A549 (cell line): Measurements from ENCODE around the gene NIBAN1. TPM values are rescaled to one million over a fixed set of nuclear protein-coding genes. Genes with fewer than 3 reads are reported as not detected.

Source experiments
- ATAC-seq, 2 experiments: fragments of 200-7000 bp in 1 of 2; fragments of >200 bp in 1 of 2; cut with Nextera tagmentation in 1 of 2; cut with Tn5 transposase in 1 of 2; 3 replicates each; pipeline versions ENCODE4 v1.8.0 to v1.9.1; 2018 to 2020; ENCODE audit warnings: mild to moderate bottlenecking in 1 of 2, moderate library complexity in 1 of 2
- CTCF ChIA-PET: fragments of 300-600 bp; sonication (Branson Sonifier 250); formaldehyde crosslinking; extraction: SDS; loops from one replicate; lab custom pipeline; 2021; ENCODE audit warnings: antibody characterized with exemption, inconsistent platforms; lab: Yijun Ruan, JAX
- POLR2A ChIA-PET: fragments of 350-600 bp; formaldehyde crosslinking; extraction: SDS; loops from one replicate; lab custom pipeline; 2021; ENCODE audit warnings: antibody characterized with exemption, inconsistent platforms; lab: Yijun Ruan, JAX
- DNase-seq, 2 experiments: peaks; one replicate each; pipeline versions ENCODE4 v3.0.0 to v3.0.0-alpha.2; 2011 to 2016; ENCODE audit warnings: low read depth in 1 of 2, low spot score in 1 of 2
- FAIRE-seq: peaks from 2 replicates; lab custom pipeline; 2011; peaks lifted over from hg19 to GRCh38; lab: Jason Lieb, UNC
- H3K27ac ChIP-seq, 2 experiments: fragments of >200 bp; sonication (Bioruptor Twin); formaldehyde crosslinking; 3 replicates each; pipeline ENCODE4 v1.5.1; 2016 to 2017
- H3K4me1 ChIP-seq: fragments of >200 bp; sonication (Bioruptor Twin); formaldehyde crosslinking; 3 replicates; pipeline ENCODE4 v1.6.1; 2016
- H3K4me2 ChIP-seq: fragments of >200 bp; sonication (Bioruptor Twin); formaldehyde crosslinking; 3 replicates; pipeline ENCODE4 v1.6.1; 2016
- H3K4me3 ChIP-seq: fragments of >200 bp; sonication (Bioruptor Twin); formaldehyde crosslinking; 3 replicates; pipeline ENCODE4 v1.5.1; 2016
- H3K9me3 ChIP-seq: fragments of >200 bp; sonication (Bioruptor Twin); formaldehyde crosslinking; 3 replicates; pipeline ENCODE4 v1.6.1; 2016
- BCL3 ChIP-seq: fragments of >200 bp; sonication (Bioruptor Twin); formaldehyde crosslinking; IDR thresholded peaks from 3 replicates; pipeline ENCODE4 v1.6.1; 2016
- CBX2 ChIP-seq: fragments of 200-600 bp; sonication (generic); IDR thresholded peaks from 2 replicates; pipeline ENCODE4 v1.6.1; 2016; ENCODE audit warnings: low read depth, mild to moderate bottlenecking, borderline replicate concordance
- CBX8 ChIP-seq: fragments of 200-600 bp; sonication (generic); IDR thresholded peaks from 2 replicates; pipeline ENCODE4 v1.6.1; 2016
- CHD4 ChIP-seq: fragments of 200-600 bp; sonication (generic); IDR thresholded peaks from 2 replicates; pipeline ENCODE4 v1.6.1; 2016; ENCODE audit warnings: antibody characterized with exemption, mild to moderate bottlenecking, borderline replicate concordance
- EHF ChIP-seq: fragments of 250-450 bp; sonication (Bioruptor Pico); IDR thresholded peaks from 2 replicates; pipeline ENCODE4 v1.5.0; 2020; ENCODE audit warnings: mild to moderate bottlenecking
- EHMT2 ChIP-seq: fragments of 200-600 bp; sonication (generic); IDR thresholded peaks from 2 replicates; pipeline ENCODE4 v1.6.1; 2016; ENCODE audit warnings: antibody characterized with exemption, low read depth, mild to moderate bottlenecking, moderate library complexity
- ESRRA ChIP-seq: fragments of 150-350 bp; IDR thresholded peaks from 2 replicates; pipeline ENCODE4 v1.6.1; 2014; ENCODE audit warnings: mild to moderate bottlenecking, low read length, borderline replicate concordance
- GATA3 ChIP-seq: IDR thresholded peaks from 2 replicates; pipeline ENCODE4 v1.6.1; 2012; ENCODE audit warnings: borderline replicate concordance
- HEYL ChIP-seq: fragments of 250-450 bp; sonication (Bioruptor Pico); IDR thresholded peaks from 2 replicates; pipeline ENCODE4 v1.8.0; 2021; ENCODE audit warnings: mild to moderate bottlenecking, moderate library complexity
- HOXA7 ChIP-seq: fragments of 250-450 bp; sonication (Bioruptor Pico); IDR thresholded peaks from 2 replicates; pipeline ENCODE4 v1.5.0; 2020; ENCODE audit warnings: mild to moderate bottlenecking, moderate library complexity
- HOXB13 ChIP-seq: fragments of 250-450 bp; sonication (Bioruptor Pico); IDR thresholded peaks from 2 replicates; pipeline ENCODE4 v1.5.0; 2020; ENCODE audit warnings: low read depth, mild to moderate bottlenecking, moderate library complexity
- KDM1A ChIP-seq: fragments of 200-600 bp; sonication (generic); IDR thresholded peaks from 2 replicates; pipeline ENCODE4 v1.6.1; 2016; ENCODE audit warnings: low read depth, mild to moderate bottlenecking
- PBX3 ChIP-seq: IDR thresholded peaks from 2 replicates; pipeline ENCODE4 v1.6.1; 2012
- POLR2AphosphoS2 ChIP-seq: conservative IDR thresholded peaks from 2 replicates; pipeline ENCODE4 v1.6.1; 2012; ENCODE audit warnings: low read length, improper control_type of control experiment, inconsistent platforms
- RAD21 ChIP-seq, 2 experiments: fragments of >200 bp in 1 of 2; sonication (Bioruptor Twin) in 1 of 2; formaldehyde crosslinking in 1 of 2; IDR thresholded peaks in 1 of 2; conservative IDR thresholded peaks in 1 of 2; 2 replicates in 1 of 2; 3 replicates in 1 of 2; pipeline ENCODE4 v1.6.1; 2012 to 2018; ENCODE audit warnings: inconsistent platforms in 1 of 2
- RARB ChIP-seq: fragments of 250-450 bp; sonication (Bioruptor Pico); IDR thresholded peaks from 2 replicates; pipeline ENCODE4 v1.8.0; 2021; ENCODE audit warnings: mild to moderate bottlenecking, moderate library complexity
- REST ChIP-seq: fragments of 200-600 bp; sonication (generic); IDR thresholded peaks from 2 replicates; pipeline ENCODE4 v1.6.1; 2016; ENCODE audit warnings: antibody characterized with exemption, mild to moderate bottlenecking, moderate library complexity
- RNF2 ChIP-seq: fragments of 200-600 bp; sonication (generic); IDR thresholded peaks from 2 replicates; pipeline ENCODE4 v1.6.1; 2016; ENCODE audit warnings: low read depth, mild to moderate bottlenecking, antibody characterized with exemption, moderate library complexity, borderline replicate concordance
- ZC3H11A ChIP-seq: fragments of 450-650 bp; IDR thresholded peaks from 2 replicates; pipeline ENCODE4 v1.6.1; 2014; ENCODE audit warnings: antibody characterized with exemption, mild to moderate bottlenecking
- ZNF302 ChIP-seq: fragments of 250-450 bp; sonication (Bioruptor Pico); IDR thresholded peaks from 2 replicates; pipeline ENCODE4 v1.9.0; 2021; ENCODE audit warnings: inconsistent platforms, mild to moderate bottlenecking, moderate library complexity
- WGBS: methylation state at CpG from one replicate; pipeline ENCODE4 v1.1.6; 2017; ENCODE audit errors: missing lambda C conversion rate; 5-methylcytosine and 5-hydroxymethylcytosine counted together
- polyA plus RNA-seq, 4 experiments: library from polyadenylated mRNA; depleted of rRNA in 3 of 4; stranded (reverse); fragments of >200 nt; fragmentation: RNase III in 1 of 4; extraction: RNeasy Plus Mini Kit Qiagen cat#74134 plus additional on column Dnase treatment in 1 of 4; gene quantifications; 2 replicates in 3 of 4; 3 replicates in 1 of 4; pipeline ENCODE4 v1.2.3, GENCODE V29; 2011 to 2017
- TF ChIP-seq, protein P1 (sequence below): fragments of >200 bp; sonication (Bioruptor Twin); formaldehyde crosslinking; IDR thresholded peaks from 2 replicates; pipeline ENCODE4 v1.6.1; 2016

Gene NIBAN1
- polyA plus RNA-seq, 2 of the 4 experiments (the other 2 are of a cell fraction) = 0.35 to 12.7 TPM

GRCh38 chr1:184950906-184951305, 23.4 kb downstream of the NIBAN1 start (continued):
- no peak for TF ChIP-seq RAD21 (conservative IDR thresholded peaks at IDR 0.05 in 1 of 2, IDR thresholded peaks at IDR 0.05 in 1 of 2)
- TF ChIP-seq CBX8 = no peak
- no peak for TF ChIP-seq EHMT2
- TF ChIP-seq REST = no peak
- TF ChIP-seq, protein P1, sequence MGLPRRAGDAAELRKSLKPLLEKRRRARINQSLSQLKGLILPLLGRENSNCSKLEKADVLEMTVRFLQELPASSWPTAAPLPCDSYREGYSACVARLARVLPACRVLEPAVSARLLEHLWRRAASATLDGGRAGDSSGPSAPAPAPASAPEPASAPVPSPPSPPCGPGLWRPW = no peak
- TF ChIP-seq RNF2 = no peak
- TF ChIP-seq HOXB13 (CRISPR knock-in tag) = no peak
- TF ChIP-seq CHD4 = no peak

DNA sequence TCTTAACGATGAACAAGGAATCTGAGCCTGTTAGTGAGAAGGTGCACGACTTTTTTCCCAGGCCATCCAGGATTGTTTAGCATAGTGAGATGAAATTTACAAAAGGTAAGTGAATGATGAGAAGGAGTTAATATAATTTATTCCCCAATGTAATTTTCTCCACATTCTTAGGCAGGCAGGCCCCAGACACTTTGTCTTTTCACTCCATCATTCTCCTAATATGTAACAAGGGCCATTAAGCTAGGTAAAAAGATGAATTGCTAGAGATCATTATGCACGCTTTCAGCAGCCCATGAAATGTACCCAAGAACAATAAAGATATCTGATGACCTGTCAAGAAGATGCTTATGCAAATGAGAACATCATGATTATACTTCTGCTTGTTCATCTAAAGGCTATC, 24.1 kb downstream of the NIBAN1 start:
- TF ChIP-seq POLR2AphosphoS2 (no peak), HEYL (CRISPR knock-in tag) (no peak), RARB (CRISPR knock-in tag) (no peak), ZNF302 (CRISPR knock-in tag) (no peak), HOXB13 (CRISPR knock-in tag) (no peak), EHF (CRISPR knock-in tag) (no peak), GATA3 (no peak), EHMT2 (no peak), CBX8 (no peak), REST (no peak)
- DNase-seq = no peak
- WGBS = 54% methylated on average over 3 of the region's 3 CpGs
- Histone ChIP-seq H3K27ac (no peak overlapping the region), H3K9me3 (no peaks in the 10 kb centered on the region), H3K4me2 (no peak overlapping the region), H3K4me3 (no peak overlapping the region), H3K4me1 (no peaks in the 10 kb centered on the region)
- no peak for ATAC-seq
- ChIA-PET POLR2A (no interaction called here), CTCF (no interaction called here)
- no peak for FAIRE-seq

DNA sequence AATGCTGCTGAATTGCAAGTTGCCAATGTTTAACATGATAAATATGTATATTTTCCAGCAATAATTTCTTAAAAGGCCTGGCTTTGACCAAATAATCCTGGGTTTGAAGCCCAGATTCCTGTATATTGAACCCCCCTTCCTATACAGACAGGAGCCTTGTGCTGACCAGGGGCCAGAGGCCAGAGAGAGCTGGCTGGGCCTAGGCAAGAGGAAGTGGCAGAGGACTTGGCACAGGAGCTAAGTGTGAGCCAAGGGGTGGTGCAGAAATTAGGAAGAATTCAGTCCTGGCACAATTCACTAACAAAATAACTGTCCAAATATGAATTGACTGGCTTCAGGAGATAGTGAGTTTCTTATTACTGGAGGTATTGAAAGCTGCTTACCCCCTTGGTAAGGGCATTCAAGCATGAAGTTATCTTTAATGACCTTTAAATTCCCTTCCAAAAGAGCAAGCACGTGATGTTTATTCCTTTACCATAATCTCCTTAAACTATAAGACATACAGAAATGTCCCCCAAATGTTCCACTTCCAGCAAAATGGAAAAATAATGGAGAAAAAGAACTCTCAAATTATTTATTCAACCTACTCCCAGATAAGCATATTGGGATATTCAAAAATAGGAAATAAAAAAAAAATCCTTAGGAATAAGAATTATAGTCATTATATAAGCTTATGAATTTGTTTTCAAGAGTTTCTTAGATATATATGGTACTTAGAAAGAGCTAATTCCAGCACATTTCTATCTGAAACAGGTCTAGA, 26.6 kb downstream of the NIBAN1 start:
- CTCF ChIA-PET = no interaction called here
- FAIRE-seq (no peak), DNase-seq (no peak), ATAC-seq (no peak)
- H3K4me2 ChIP-seq = no peak overlapping the region
- 15% methylated on average over 1 of the region's 1 CpG for WGBS
- no peak overlapping the region for H3K27ac ChIP-seq
- POLR2A ChIA-PET = no interaction called here
- H3K9me3 ChIP-seq = no peaks in the 10 kb centered on the region
- no peaks in the 10 kb centered on the region for H3K4me1 ChIP-seq
- no peak overlapping the region for H3K4me3 ChIP-seq
- TF ChIP-seq KDM1A (no peak), ZC3H11A (no peak), HOXA7 (no peak), BCL3 (no peak), PBX3 (no peak), GATA3 (no peak), CBX2 (no peak), CBX8 (no peak), ESRRA (no peak)
